NCI-H2196 (cell line): ENCODE data around the gene LOC101059915.
"Not testable (repeated sequence)": the region's sequence is repeated elsewhere in the genome, so short reads cannot be mapped to it uniquely, and the experiment has no call there.

Source experiments
- DNase-seq: peaks from one replicate; lab custom pipeline; 2025; ENCODE audit not compliant: unreplicated experiment; lab: John Stamatoyannopoulos, UW

The LOC101059915 gene

DNA sequence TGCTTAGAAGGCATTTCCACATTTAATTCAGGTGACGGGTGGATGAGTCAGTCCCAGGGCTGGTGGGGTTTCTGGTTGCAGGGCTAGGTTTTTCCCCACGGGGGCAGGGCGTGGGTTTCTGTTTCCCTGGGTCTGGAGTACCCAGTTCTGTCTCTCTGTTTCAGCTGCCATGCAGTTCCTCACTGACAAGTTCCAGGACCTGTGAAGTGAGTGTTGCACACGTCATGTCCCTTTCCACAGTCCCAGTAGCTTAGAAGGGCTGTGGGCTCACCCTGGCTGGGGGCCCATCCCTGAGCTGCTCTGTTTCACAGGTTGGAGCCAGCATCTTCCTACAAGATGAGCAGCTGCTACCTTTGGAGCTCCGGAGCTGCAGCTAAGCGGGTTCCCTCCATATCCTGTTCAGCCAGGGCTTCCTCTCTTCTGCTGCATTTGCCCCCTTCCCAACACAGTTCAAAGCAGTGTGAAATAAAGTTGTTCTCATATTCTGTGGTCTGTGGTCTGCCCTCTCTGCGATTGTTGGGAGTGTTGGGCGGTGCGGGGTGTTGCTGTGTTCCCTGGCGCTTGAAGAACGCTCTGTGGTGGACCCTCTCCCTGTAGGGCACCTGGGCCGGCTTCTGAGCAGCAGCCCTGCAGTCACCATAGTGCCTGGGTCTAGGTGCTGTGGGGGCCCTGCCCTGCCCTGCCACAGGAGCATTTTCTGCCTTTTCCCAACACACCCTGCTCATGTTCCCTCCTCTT, 3.9 kb downstream of the LOC101059915 start:
- DNase-seq, result no peak

DNA sequence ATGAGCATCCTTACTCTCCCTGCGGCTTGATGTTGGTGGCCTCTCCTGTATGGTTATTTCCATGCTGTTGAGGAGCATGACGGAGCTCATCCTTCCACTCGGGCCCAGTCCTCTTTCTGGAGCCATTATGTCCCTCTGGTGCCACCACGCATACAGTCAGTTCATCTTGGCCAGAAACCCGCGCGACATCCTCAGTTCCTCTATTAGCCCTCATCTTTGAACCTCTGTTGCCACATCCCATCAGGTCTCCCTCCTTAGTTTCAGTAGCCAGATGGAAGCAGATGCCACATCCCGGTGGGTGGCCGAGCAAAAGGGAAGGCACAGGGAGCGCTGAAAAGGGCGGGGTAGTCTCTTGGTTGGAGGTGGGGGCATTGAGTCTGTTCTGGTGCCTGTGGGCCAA, 4.6 kb downstream of the LOC101059915 start:
- DNase-seq, result no peak

DNA sequence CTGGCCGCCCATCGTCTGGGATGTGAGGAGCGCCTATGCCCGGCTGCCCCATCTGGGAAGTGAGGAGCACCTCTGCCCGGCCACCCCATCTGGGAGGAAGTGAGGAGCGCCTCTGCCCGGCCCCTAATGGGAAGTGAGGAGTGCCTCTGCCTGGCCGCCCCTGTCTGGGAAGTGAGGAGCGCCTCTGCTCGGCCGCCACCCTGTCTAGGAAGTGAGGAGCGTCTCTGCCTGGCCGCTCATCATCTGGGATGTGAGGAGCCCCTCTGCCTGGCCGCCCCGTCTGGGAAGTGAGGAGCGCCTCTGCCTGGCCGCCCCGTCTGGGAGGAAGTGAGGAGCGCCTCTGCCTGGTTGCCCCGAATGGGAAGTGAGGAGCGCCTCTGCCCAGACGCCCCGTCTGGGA, 8.3 kb downstream of the LOC101059915 start:
- DNase-seq, result not testable (repeated sequence)

DNA sequence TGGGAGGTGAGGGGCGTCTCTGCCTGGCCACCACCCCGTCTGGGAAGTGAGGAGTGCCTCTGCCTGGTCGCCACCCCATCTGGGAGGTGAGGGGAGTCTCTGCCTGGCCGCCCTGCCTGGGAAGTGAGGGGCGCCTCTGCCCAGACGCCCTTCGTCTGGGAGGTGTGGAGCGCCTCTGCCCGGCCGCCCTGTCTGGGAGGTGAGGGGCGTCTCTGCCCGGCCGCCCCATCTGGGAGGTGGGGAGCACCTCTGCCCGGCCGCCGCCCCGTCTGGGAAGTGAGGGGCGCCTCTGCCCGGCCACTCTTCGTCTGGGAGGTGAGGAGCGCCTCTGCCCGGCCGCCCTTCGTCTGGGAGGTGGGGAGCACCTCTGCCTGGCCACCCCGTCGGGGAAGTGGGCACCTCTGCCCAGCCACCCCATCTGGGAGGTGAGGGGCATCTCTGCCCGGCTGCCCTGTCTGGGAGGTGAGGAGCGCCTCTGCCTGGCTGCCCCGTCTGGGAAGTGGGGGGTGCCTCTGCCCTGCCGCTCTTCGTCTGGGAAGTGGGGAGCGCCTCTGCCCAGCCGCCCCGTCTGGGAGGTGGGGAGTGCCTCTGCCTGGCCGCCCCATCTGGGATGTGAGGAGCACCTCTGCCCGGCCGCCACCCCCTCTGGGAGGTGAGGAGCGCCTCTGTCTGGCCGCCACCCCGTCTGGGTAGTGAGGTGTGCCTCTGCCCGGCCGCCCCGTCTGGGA, 8.9 kb downstream of the LOC101059915 start:
- DNase-seq, result not testable (repeated sequence)

DNA sequence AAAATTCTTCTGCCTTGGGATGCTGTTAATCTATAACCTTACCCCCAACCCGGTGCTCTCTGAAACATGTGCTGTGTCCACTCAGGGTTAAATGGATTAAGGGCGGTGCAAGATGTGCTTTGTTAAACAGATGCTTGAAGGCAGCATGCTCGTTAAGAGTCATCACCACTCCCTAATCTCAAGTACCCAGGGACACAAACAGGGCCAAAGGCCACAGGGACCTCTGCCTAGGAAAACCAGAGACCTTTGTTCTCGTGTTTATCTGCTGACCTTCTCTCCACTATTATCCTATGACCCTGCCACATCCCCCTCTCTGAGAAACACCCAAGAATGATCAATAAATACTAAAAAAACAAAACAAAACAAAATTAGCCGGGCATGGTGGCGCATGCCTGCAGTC, 9.8 kb downstream of the LOC101059915 start:
- DNase-seq, result not testable (repeated sequence)

DNA sequence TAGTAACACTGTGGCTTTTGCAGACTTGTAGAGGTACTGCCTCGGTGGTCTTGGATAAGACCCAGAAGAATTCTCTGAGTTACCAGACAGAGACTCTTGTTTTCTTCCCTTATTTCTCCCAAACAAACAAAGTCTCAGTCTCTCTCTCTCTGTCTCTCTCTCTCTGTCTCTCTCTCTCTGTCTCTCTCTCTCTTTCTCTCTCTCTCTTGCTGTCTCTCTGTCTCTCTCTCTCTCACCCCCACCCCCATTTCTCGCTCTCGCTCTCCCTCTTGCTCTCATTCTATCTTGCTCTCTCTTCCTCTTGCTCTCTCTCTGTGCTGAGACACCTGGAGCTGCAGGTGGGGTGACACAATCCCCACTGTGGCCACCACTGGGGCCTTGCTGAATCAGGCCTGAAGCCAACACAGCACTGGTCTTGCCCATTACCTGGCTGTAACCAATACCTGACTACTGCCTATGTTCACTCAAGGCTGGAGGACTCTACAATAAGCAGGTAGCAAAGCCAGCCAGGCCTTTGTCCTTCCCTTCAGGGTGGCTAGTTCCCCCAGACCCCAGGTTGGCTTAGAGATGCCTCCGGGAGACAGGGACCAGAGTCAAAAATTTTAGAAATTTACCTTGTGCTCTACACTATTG, 12.3 kb downstream of the LOC101059915 start:
- no peak for DNase-seq

DNA sequence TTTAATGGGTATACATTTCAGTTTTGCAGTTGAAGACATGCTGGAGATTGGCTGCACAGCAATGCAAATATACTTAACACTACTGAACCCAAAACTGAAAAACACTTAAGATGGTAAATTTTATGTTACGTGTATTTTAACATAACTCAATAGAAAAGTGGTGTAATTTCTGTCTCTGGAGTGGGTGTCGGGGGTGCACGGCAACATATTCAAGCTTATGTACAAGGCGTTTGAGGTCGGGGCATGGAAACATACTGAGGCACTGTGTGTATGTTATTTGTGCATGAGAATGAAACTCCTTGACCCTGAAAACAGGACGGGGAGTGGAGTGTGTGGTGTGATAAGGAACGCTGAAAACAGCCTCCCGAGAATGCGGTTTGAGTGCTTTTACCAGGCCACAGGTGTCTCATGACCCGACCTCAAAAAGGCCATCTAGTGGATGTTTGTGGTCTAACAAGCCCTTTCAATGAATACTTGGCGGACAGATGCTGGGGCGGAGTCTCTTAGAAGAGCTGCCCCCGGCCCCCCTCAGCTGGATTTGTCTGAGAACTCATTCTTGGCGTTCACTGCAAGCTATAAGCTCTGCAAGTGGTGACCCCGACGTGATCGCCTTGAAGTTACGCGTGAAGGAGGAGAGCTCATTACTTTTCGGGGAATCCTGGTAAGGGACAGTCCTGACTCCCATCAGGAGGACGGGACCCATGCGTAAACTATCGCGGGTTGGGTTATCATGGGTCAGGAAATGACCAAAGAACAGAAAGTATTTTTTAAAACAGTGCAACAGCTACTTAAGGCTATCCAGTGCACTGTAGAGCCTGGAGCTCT, 29.5 kb downstream of the LOC101059915 start:
- not testable (repeated sequence) for DNase-seq

DNA sequence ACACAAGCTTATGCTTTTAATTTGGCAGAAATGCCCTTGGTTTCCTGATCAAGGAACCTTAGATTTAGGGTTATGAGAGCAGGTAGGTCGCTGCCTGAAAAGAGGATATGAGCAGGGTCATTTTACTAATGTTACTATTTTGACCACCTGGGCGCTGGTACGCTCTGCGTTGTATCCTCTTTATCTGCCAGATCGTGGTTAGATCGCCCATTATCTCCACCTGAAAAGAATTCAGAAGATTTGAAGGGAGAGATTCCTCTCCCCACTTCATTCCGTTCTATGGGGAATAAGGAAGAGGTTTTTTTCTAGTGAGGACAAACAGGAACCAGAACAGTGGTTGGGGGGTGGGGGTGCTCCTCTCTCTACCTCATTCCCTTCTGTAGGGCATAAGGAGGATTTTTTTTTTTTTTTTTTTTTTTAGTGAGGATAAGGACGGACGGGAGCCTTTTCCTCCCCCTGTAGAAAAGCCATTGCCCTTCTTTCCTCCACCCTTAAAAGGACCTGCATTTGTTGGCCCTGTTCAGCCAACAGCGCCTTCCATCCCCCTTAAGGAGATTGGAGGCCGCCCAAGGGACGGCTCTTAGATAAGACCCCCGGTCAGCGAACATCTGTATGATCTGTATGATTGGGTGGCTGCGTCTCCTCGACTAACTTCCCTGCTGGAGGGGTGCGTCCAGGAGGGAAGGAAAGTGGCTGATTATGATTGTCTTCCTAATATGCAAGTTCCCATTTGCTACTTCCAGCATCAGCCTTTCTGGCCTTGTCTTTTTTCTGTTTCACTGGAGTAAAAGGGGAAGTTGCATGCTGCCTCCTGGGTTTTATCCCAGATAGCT, 30.3 kb downstream of the LOC101059915 start:
- DNase-seq, result not testable (repeated sequence)

DNA sequence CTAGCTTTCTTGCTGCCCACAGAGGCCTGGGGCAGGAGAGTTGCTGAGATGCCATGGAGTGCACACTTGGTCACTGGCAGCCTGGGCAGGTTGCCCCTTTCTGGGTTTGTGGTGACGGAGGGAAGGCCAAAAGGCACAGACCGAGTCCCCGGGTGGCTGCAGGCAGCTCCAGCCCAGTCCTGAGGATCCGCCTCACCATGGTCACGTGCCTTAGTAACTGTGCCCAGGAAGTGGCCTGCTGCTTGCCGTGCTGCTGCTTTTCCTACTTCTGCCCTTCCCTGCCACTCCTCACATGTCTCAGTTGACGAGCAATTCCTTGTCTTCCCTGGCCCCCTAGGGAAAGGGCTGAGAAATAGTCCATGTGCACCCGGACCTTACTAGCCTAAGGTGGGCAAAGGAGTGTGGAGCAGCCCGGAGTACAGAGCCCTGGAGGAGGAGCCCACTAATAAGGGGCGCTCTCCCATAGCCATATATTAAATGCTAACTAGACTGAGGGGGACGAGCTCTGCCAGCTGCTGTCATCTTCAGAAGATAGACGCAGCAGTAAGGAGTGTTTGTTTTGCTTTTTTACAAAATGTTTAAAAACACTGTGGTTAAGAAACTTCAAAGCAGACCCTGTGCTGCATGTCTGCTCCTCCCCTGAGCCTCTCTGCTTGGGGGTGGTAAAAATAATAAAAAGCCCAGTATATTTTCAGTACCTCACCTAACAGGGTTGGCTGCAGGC, 31.1 kb downstream of the LOC101059915 start:
- DNase-seq, result not testable (repeated sequence)

DNA sequence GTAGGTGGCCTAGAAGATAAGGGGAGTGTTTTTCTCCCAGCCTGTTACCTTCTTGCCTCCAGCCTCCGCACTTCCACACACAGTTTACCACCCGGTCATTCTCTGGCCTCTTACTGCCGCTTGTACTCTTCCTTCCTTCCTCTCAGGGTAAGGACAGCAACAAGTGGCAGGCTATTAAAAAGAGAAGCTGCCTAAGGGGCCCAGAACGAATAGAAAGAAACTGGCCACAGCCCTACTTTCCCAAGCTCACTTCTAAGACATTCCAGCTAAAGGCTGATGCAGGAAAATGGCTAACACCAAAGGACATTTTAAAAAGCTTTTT, 31.6 kb downstream of the LOC101059915 start:
- DNase-seq, result not testable (repeated sequence)

DNA sequence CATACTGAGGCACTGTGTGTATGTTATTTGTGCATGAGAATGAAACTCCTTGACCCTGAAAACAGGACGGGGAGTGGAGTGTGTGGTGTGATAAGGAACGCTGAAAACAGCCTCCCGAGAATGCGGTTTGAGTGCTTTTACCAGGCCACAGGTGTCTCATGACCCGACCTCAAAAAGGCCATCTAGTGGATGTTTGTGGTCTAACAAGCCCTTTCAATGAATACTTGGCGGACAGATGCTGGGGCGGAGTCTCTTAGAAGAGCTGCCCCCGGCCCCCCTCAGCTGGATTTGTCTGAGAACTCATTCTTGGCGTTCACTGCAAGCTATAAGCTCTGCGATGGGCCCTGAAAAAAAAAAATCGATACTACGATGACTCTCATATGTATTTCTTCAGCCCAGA, 35.5 kb downstream of the LOC101059915 start:
- DNase-seq, result not testable (repeated sequence)

DNA sequence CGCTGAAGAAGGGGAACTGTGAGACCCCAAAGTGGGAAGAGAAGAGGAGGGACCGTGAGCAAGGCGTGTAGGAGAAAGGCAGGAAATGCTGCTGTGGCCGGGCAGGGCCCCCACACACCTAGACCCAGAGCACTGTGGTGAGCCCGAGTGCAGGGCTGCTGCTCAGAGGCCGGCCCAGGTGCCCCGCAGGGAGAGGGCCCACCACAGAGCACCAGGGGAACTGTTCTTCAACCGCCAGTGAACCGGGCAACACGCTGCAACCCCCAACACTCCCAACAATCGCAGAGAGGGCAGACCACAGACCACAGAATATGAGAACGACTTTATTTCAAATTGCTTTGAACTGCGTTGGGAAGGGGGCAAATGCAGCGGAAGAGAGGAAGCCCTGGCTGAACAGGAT, 46.7 kb downstream of the LOC101059915 start:
- DNase-seq, result not testable (repeated sequence)

DNA sequence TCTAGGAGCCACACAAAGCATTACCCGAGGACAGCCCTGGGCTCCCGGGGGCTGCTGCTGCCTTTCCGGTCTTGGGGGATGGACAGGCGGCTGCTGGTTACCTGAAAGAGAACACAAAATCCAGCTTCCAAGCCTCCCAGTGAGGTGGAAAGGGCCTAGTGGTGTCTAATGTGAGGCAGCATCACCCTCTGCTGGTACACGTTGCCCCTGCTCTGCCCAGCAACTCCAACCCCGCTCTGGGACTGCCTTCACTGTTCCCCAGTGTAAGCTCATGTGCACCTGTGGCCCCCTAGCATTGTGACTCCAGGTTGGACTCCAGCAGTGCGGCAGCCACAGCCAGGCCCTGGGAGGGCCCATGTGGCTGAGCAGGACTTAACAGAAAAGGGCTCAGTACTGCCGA, 48.2 kb downstream of the LOC101059915 start:
- DNase-seq, result not testable (repeated sequence)

DNA sequence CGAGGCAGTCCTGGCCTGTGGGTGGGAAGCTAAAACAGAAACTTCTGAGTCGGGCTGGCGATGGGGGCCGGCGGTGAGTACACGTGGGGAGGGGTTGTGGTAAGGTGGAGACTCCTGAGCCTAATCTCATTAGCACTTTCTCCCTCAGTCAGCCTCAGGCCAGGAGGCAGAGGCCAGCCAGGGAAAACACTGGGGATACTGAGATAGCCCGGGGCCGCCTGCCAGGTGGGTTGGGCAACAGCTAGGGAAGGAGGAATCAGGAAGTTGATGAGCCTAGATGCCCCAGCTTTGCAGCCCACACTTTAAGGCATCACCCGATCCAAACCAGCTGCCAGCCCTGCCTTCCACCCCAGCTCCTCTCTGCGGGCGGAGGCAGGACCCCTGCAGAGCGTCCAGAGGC, 49.0 kb downstream of the LOC101059915 start:
- not testable (repeated sequence) for DNase-seq

DNA sequence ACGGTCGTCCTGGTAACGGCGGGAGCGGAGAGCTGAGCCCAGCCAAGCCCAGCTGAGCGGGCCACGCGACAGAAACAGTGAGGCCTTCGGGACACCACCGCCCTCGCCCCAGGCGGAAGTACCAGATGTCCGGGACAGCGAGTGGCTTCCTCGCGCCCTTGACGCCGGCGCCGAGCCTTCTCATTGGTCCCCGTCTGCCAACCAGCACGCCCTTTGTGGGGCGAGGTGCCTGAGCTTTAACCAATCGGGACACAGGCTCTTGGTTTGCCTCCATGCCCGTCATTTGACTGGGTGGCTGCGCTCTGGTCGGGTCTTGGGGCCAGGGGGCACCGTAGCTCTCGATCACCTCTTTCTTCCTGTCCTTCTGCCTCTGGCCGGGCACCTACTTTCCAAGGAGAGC, 50.8 kb downstream of the LOC101059915 start, which contains the start of gene CXorf49:
Gene CXorf49, minus strand, starts transcription at position 101 of the 400 bp plus-strand sequence. CDS start 134 bp downstream, outside the sequence.
- not testable (repeated sequence) for DNase-seq

DNA sequence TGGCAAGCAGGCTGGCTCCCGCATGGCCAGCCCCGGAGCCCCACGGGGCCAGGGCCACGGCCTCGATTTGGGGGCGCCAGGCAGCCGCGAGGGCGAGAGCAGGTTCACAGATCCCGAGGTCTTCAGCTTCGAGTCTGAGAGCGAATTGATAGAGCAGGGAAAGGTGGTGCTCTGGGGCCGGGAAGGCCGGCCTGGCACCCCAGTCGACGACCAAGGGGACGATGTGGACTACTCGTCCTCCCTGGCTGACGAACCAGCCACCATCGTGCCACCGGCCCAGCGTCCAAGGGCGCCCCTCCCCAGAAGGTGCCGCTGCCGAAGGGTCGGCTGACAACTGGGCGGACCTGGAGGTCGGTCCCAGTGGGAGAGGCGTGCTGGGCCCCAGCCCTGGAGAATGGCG, 51.8 kb downstream of the LOC101059915 start:
- DNase-seq, result not testable (repeated sequence)

DNA sequence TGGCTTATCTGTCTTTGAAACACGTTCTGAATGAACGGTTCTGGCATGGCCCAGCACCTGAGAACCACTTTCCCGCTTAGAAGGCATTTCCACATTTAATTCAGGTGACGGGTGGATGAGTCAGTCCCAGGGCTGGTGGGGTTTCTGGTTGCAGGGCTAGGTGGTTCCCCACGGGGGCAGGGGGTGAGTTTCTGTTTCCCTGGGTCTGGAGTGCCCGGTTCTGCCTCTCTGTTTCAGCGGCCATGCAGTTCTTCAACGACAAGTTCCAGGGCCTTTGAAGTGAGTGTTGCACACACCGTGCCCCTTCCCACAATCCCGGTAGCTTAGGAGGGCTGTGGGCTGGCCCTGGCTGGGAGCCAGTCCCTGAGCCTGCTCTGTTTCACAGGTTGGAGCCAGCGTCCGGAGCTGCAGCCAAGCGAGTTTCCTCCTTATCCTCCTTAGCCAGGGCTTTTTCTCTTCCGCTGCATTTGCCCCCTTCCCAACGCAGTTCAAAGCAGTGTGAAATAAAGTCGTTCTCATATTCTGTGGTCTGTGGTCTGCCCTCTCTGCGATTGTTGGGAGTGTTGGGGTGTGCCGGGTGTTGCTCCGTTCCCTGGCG, 53.0 kb downstream of the LOC101059915 start:
- DNase-seq, result not testable (repeated sequence)
